ENCODE results near the gene HTR2C. TPM values are rescaled to one million over a fixed set of nuclear protein-coding genes. Genes with fewer than 3 reads are reported as not detected.

Gene HTR2C
- total RNA-seq, result not detected in 2 replicates

GRCh38 chrX:114583646-114584374 lies at the start of gene HTR2C:
HTR2C (plus strand) TSS chrX:114584086; CDS start chrX:114726937, 142,851 bp downstream.
- Histone ChIP-seq H3K4me3 (ENCODE audit: low read depth, low read length) (no peak within 1 kb of the TSS), H3K27me3 (ENCODE audit: control insufficient read depth, insufficient read depth, low read length) (peaks cover 23% of the 10 kb centered on the region)
- TF ChIP-seq, protein P1, sequence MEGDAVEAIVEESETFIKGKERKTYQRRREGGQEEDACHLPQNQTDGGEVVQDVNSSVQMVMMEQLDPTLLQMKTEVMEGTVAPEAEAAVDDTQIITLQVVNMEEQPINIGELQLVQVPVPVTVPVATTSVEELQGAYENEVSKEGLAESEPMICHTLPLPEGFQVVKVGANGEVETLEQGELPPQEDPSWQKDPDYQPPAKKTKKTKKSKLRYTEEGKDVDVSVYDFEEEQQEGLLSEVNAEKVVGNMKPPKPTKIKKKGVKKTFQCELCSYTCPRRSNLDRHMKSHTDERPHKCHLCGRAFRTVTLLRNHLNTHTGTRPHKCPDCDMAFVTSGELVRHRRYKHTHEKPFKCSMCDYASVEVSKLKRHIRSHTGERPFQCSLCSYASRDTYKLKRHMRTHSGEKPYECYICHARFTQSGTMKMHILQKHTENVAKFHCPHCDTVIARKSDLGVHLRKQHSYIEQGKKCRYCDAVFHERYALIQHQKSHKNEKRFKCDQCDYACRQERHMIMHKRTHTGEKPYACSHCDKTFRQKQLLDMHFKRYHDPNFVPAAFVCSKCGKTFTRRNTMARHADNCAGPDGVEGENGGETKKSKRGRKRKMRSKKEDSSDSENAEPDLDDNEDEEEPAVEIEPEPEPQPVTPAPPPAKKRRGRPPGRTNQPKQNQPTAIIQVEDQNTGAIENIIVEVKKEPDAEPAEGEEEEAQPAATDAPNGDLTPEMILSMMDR (IDR thresholded peaks at IDR 0.05; ENCODE audit: insufficient read depth, low read length, severe bottlenecking), result no peak

GRCh38 chrX:114580336-114580735 lies 3.5 kb upstream of the HTR2C start:
- Histone ChIP-seq H3K36me3 (ENCODE audit: control insufficient read depth, insufficient read depth, low read length) (no peaks in the 10 kb centered on the region), H3K27me3 (ENCODE audit: control insufficient read depth, insufficient read depth, low read length) (peaks cover 23% of the 10 kb centered on the region), H3K4me3 (ENCODE audit: low read depth, low read length) (no peak overlapping the region)
- TF ChIP-seq, protein P1 (IDR thresholded peaks at IDR 0.05; ENCODE audit: insufficient read depth, low read length, severe bottlenecking), result no peak
- no peak for DNase-seq (ENCODE audit: low read depth)
- no peak for FAIRE-seq

More at GRCh38 chrX:114583646-114584374, at the start of gene HTR2C:
- FAIRE-seq (no peak), DNase-seq (ENCODE audit: low read depth) (no peak)
- H3K36me3 ChIP-seq (ENCODE audit: control insufficient read depth, insufficient read depth, low read length), result no peaks in the 10 kb centered on the region

GRCh38 chrX:114581528-114582263 lies 2.2 kb upstream of the HTR2C start:
- no peak overlapping the region for H3K4me3 ChIP-seq (ENCODE audit: low read depth, low read length)
- peaks cover 23% of the 10 kb centered on the region for H3K27me3 ChIP-seq (ENCODE audit: control insufficient read depth, insufficient read depth, low read length)
- FAIRE-seq, result no peak
- no peak for DNase-seq (ENCODE audit: low read depth)
- TF ChIP-seq, protein P1 (IDR thresholded peaks at IDR 0.05; ENCODE audit: insufficient read depth, low read length, severe bottlenecking), result no peak
- H3K36me3 ChIP-seq (ENCODE audit: control insufficient read depth, insufficient read depth, low read length), result no peaks in the 10 kb centered on the region

GRCh38 chrX:114582264-114582632 lies 1.6 kb upstream of the HTR2C start:
- H3K27me3 ChIP-seq (ENCODE audit: control insufficient read depth, insufficient read depth, low read length), result peaks cover 23% of the 10 kb centered on the region
- no peak overlapping the region for H3K4me3 ChIP-seq (ENCODE audit: low read depth, low read length)
- no peaks in the 10 kb centered on the region for H3K36me3 ChIP-seq (ENCODE audit: control insufficient read depth, insufficient read depth, low read length)
- FAIRE-seq, result no peak
- TF ChIP-seq, protein P1 (IDR thresholded peaks at IDR 0.05; ENCODE audit: insufficient read depth, low read length, severe bottlenecking), result no peak
- DNase-seq (ENCODE audit: low read depth), result no peak

DNA sequence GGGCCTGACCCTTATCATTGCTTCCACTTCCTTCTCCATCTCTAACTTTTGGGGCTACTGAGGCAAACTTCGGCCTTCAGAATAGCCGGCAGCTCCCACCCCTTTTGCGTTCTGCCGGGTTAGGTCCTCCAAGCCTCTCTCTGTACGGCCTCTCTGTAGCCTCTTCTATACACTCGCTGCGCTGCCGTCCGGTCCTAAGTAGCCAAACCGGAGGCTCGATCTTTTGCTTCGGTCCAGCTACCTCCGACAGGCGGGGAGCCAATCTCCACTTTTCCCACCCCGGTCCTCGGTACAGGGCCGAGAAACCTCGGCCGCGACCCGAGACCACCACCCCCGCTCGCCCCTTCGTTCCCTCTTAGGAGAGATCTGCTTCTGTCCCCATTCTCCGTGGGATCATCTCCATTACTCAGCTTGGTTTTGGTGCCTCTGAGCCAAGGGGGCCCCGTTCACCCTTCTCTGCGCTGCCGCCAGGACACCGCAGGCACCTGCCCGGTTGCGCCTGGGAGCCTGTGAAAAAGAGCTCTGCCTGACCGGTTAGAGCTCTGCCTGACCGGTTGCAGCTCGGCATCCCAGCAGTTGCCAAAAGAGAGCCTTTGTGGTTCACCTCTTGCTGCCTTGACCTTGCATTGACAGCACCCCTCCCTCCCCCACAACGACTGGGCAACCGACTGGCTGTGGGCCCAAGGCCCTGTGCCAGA lies 1.0 kb upstream of the HTR2C start:
- H3K36me3 ChIP-seq (ENCODE audit: control insufficient read depth, insufficient read depth, low read length), result no peaks in the 10 kb centered on the region
- H3K4me3 ChIP-seq (ENCODE audit: low read depth, low read length), result no peak overlapping the region
- no peak for DNase-seq (ENCODE audit: low read depth)
- FAIRE-seq, result no peak
- TF ChIP-seq, protein P1 (IDR thresholded peaks at IDR 0.05; ENCODE audit: insufficient read depth, low read length, severe bottlenecking), result no peak
- H3K27me3 ChIP-seq (ENCODE audit: control insufficient read depth, insufficient read depth, low read length), result peaks cover 23% of the 10 kb centered on the region

Data from bronchial epithelial cell (primary cell).